ENCODE data around the gene FDX2.

Gene FDX2

GRCh38 chr19:10356431-10356830 lies 40.6 kb upstream of the FDX2 start:
- no peak for TF ChIP-seq CTCF (IDR thresholded peaks at IDR 0.05; ENCODE audit: insufficient read depth, low read depth, low read length, missing control alignments)
- DNase-seq (ENCODE audit: low read depth) = no peak
- no peak overlapping the region for H3K4me3 ChIP-seq (ENCODE audit: low read depth, low read length)

GRCh38 chr19:10353793-10354391 lies 38.1 kb upstream of the FDX2 start:
- TF ChIP-seq CTCF (IDR thresholded peaks at IDR 0.05; ENCODE audit: insufficient read depth, low read depth, low read length, missing control alignments) = no peak
- no peak overlapping the region for H3K4me3 ChIP-seq (ENCODE audit: low read depth, low read length)
- DNase-seq (ENCODE audit: low read depth) = peak; percentile 36

GRCh38 chr19:10352764-10353671 lies 37.2 kb upstream of the FDX2 start:
- DNase-seq (ENCODE audit: low read depth) = no peak
- no peak for TF ChIP-seq CTCF (IDR thresholded peaks at IDR 0.05; ENCODE audit: insufficient read depth, low read depth, low read length, missing control alignments)
- H3K4me3 ChIP-seq (ENCODE audit: low read depth, low read length) = no peak overlapping the region

- no peak for TF ChIP-seq CTCF (IDR thresholded peaks at IDR 0.05; ENCODE audit: insufficient read depth, low read depth, low read length, missing control alignments)
- no peak for DNase-seq (ENCODE audit: low read depth)
Observed at GRCh38 chr19:10346509-10346908, 30.7 kb upstream of the FDX2 start.

GRCh38 chr19:10344780-10345179 lies 29.0 kb upstream of the FDX2 start:
- no peak for DNase-seq (ENCODE audit: low read depth)
- no peak overlapping the region for H3K4me3 ChIP-seq (ENCODE audit: low read depth, low read length)
- no peak for TF ChIP-seq CTCF (IDR thresholded peaks at IDR 0.05; ENCODE audit: insufficient read depth, low read depth, low read length, missing control alignments)

More at GRCh38 chr19:10346509-10346908, 30.7 kb upstream of the FDX2 start:
- no peak overlapping the region for H3K4me3 ChIP-seq (ENCODE audit: low read depth, low read length)

GRCh38 chr19:10343495-10343894 lies 27.7 kb upstream of the FDX2 start:
- DNase-seq (ENCODE audit: low read depth) = no peak

More at GRCh38 chr19:10343495-10343894, 27.7 kb upstream of the FDX2 start:
- TF ChIP-seq CTCF (IDR thresholded peaks at IDR 0.05; ENCODE audit: insufficient read depth, low read depth, low read length, missing control alignments) = no peak
- H3K4me3 ChIP-seq (ENCODE audit: low read depth, low read length) = no peak overlapping the region

All from GM12865 (cell line).